Subcutaneous abdominal adipose tissue (tissue), 5 donors: ENCODE measurements around the gene RUSF1.
"Not testable (repeated sequence)": the region's sequence is repeated elsewhere in the genome, so short reads cannot be mapped to it uniquely, and the experiment has no call there.

ENCODE experiments used
- H3K27ac ChIP-seq: one replicate; pipeline ENCODE4 v1.7.0; 2013; ENCODE audit warnings: low read depth, mild to moderate bottlenecking, inconsistent platforms, low read length, moderate library complexity
- H3K27me3 ChIP-seq, 5 donors: one replicate each; pipeline ENCODE4 v1.7.0; 2013; ENCODE audit warnings: low read length in 5 of 5, inconsistent platforms in 1 of 5; ENCODE audit not compliant: control insufficient read depth in 5 of 5, insufficient read depth in 4 of 5
- H3K36me3 ChIP-seq, 5 donors: one replicate each; pipeline ENCODE4 v1.7.0; 2013; ENCODE audit warnings: low read length in 5 of 5; ENCODE audit not compliant: control insufficient read depth in 5 of 5, insufficient read depth in 5 of 5
- H3K4me1 ChIP-seq, 5 donors: one replicate each; pipeline ENCODE4 v1.7.0; 2013; ENCODE audit warnings: low read length in 5 of 5, mild to moderate bottlenecking in 3 of 5, moderate library complexity in 1 of 5; ENCODE audit not compliant: control insufficient read depth in 5 of 5, insufficient read depth in 5 of 5
- H3K4me3 ChIP-seq, 5 donors: one replicate each; pipeline ENCODE4 v1.7.0; 2013; ENCODE audit warnings: low read length in 5 of 5, low read depth in 1 of 5
- H3K9ac ChIP-seq, 5 donors: one replicate each; pipeline ENCODE4 v1.7.0; 2013; ENCODE audit warnings: low read length in 5 of 5, mild to moderate bottlenecking in 4 of 5, moderate library complexity in 3 of 5
- H3K9me3 ChIP-seq, 5 donors: one replicate each; pipeline ENCODE4 v1.7.0; 2013; ENCODE audit warnings: low read length in 5 of 5; ENCODE audit not compliant: control insufficient read depth in 5 of 5
- donor health status: healthy.
- donor health status: healthy.
- donor health status: healthy.
- donor health status: healthy.
- donor health status: healthy.

The RUSF1 gene

DNA sequence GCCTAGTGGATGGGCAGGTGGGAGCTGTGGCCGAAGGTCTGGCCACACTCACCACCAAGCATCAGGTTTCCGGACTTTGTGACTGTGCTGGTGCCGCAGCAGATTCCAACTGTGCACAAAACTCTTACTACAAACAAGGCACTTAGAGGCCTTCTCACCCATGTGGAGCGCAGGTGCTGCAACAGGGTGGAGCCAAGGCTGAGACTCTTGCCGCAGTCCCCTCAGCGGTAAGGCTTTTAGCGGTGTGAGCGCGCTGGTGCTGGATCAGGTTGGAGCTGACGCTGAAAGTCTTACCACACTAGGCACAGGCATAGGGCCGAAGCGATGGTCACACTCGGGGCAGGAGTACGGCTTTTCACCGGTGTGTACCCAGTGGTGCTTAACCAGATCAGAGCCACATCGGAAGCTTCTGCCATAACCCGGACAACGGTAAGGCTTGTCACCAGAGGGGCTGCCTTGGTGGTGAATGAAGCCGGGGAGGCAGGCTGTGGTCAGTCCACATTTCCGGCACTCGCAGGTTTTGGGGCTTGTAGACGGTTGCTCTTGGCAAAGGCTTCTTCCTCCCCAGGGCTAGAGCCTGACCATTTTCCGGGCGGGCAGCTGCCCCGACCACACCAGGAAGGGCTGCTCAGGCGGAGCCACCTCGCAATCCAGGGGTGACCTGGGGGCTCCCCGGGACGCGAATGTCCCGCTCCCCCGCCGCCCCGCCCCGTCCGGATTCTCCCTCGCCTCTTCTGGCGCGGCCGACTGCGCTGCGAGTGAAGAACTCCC is 49.9 kb downstream of the RUSF1 start:
- Histone ChIP-seq H3K4me3 (peak overlapping the region; percentile 63 to 96 (median 88)), H3K36me3 (peaks cover 0 to 19% (median 13%) of the 10 kb centered on the region in 5 donors), H3K27me3 (no peaks in the 10 kb centered on the region), H3K9me3 (no peaks in the 10 kb centered on the region), H3K4me1 (peaks cover 18 to 61% (median 50%) of the 10 kb centered on the region in 5 donors), H3K9ac (peak overlapping the region; percentile 73 to 96 (median 95)), H3K27ac (peak overlapping the region; percentile 98)

DNA sequence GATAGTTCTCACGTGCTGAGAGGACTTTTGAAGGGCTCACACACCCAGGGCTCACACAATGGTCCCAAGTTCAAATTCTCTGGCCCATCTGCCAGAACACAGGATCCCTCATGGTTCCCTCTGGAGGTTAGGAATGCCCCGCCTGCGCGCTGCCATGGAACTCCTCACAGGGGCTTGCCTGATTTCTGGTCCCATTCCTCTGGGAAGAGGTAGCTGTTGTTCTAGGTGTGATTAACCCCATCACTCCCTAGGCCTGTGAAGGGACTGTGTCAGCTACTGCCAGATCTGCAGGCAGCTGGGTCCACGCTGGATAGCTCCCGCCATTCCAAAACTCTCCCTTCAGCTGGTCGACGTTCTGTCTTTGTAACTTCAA is 51.2 kb downstream of the RUSF1 start:
- Histone ChIP-seq H3K4me1 (peaks cover 24 to 73% (median 61%) of the 10 kb centered on the region in 5 donors), H3K4me3 (peak overlapping the region in 1 of 5 donors; percentile 3), H3K27ac (no peak overlapping the region), H3K9me3 (no peaks in the 10 kb centered on the region), H3K9ac (peak overlapping the region in 2 of 5 donors; percentile 39 to 59), H3K36me3 (peaks cover 0 to 7% (median 3%) of the 10 kb centered on the region in 5 donors), H3K27me3 (no peaks in the 10 kb centered on the region)

DNA sequence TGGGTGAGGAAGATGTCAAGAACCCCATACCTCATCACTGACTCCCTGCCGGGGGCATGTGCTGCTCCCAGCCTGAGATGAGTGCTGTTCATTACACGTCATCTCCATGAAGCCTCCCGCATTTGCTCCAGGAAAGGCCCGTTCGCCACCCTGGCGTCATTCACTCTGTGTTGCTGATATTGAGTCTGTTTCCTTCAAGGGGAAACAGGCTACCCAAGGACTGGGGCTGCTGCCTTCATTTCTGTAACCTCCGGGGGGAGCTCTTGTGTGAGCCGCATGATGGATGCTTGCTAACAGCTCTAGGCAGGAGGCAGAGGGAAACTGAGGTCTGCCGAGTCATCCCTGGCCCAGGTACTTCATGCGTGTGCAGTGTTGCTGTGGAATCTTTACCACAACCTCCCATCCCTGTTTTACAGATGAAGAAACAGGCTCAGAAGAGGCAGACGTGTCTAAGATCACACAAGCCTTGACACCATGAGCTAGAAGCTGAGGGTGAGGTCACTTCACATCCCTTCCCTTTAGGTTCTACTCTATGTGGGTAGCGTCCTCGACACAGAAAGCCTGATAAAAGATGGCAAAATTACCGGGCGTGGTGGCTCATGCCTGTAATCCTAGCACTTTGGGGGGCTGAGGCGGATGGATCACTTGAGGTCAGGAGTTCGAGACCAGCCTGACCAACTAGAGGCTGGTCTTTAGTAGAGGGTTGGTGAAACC is 52.4 kb downstream of the RUSF1 start:
- Histone ChIP-seq H3K27ac (no peak overlapping the region), H3K36me3 (peaks cover 0 to 3% (median 0%) of the 10 kb centered on the region in 5 donors), H3K9me3 (no peaks in the 10 kb centered on the region), H3K4me3 (peak overlapping the region in 1 of 5 donors; percentile 12), H3K4me1 (peaks cover 24 to 76% (median 63%) of the 10 kb centered on the region in 5 donors), H3K27me3 (no peaks in the 10 kb centered on the region), H3K9ac (no peak overlapping the region)

DNA sequence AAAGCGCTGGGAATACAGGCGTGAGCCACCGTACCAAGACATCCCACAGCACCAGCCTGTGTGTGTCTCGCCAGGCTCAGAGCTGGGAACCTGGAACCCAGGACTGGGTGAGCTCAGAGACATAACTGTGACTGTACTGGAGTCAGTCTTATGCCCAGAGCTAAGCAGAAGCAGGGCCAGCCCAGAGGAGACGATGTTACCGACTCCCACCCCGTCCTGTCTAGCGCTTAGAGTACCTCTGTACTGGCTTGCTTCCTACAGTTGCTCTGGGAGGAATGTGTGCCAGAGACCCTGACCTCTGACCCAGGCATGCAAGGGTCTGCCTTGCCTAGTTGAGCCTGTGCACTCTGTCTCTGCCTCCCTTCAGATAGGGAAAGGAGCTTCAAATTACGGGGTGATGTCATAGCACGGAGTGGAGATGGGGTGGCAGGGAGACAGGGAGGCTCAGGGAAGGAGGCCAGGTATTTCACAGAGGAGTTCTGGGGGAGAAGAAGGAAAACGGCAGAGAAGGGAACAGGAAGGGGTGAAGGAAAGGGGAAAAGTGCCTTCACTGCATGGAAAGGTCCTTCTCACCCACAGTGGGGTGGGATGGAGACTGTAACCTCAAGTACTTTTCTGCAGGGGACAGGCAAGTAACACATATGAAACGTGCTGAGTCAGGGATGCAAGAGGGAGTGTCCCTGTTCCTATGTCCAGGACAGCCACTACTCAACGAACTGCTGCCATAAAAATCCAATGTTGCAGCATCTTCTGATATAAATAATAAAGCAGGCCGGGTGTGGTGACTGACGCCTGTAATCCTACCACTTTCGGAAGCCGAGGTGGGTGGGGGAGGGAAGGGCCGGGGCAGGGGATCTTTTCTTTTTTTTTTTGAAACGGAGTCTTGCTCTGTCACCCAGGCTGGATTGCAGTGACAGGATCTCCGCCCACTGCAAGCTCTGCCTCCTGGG is 54.7 kb downstream of the RUSF1 start:
- Histone ChIP-seq H3K9ac (peak overlapping the region in 2 of 5 donors; percentile 38 to 49), H3K27me3 (no peaks in the 10 kb centered on the region), H3K4me3 (peak overlapping the region in 4 of 5 donors; percentile 2 to 54 (median 38)), H3K4me1 (peaks cover 21 to 67% (median 54%) of the 10 kb centered on the region in 5 donors), H3K36me3 (peaks cover 0 to 3% (median 0%) of the 10 kb centered on the region in 5 donors), H3K27ac (peak overlapping the region; percentile 67), H3K9me3 (no peaks in the 10 kb centered on the region)

DNA sequence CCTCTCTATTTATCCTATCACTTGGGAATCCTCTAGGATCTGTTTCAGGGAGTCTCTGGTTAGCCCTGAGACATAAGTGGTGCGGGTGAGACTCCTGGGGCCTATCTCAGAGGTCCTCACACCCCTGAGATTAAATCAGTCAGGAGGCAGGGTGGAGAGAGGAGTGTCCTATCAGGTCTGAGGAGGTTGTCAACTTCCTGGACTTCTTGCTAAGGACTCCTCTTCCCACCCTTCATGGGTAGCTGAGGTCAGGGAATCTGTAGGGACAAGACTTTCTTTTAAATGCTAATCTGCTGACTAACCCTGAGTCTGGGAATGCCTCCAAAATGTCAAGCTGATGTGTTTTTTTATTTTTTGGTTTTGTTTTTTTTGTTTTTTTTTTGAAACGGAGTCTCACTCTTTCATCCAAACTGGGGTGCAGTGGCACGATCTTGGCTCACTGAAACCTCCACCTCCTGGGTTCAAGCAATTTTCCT is 55.5 kb downstream of the RUSF1 start:
- Histone ChIP-seq H3K9me3 (no peaks in the 10 kb centered on the region), H3K4me3 (no peak overlapping the region), H3K27ac (peak overlapping the region; percentile 67), H3K27me3 (no peaks in the 10 kb centered on the region), H3K4me1 (peaks cover 16 to 58% (median 46%) of the 10 kb centered on the region in 5 donors), H3K9ac (peak overlapping the region in 1 of 5 donors; percentile 19), H3K36me3 (peaks cover 0 to 3% (median 0%) of the 10 kb centered on the region in 5 donors)

DNA sequence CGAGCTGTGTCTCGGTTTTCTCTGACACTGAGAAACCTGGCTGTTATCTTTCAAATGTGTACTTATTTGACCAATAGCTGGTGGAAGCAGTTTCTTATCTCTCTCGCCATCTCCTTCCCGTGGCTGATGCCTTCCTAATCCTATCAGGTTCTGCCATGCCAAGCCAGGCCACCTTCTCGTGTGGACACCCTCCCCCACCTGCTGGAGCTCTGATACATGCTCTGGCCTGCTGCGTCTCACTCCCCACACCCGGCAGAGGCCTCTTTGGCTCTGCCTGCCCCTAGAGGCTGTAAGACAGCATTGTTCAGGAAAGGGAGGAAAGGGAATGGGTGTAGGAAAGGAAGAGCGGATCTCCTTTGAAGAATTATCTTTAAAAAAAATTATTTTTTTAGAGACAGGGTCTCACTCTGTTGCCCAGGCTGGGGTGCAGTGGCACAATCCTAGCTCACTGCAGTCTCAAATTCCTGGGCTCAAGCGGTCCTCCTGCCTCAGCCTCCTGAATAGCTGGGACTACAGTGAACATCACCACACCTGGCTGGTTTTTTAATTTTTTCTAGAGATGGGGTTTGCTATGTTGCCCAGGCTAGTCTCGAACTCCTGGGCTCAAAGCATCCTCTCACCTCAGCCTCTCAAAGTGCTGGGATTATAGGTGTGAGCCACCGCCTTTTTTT is 56.4 kb downstream of the RUSF1 start:
- no peak overlapping the region for H3K4me3 ChIP-seq
- H3K9ac ChIP-seq: no peak overlapping the region
- no peaks in the 10 kb centered on the region for H3K27me3 ChIP-seq
- H3K27ac ChIP-seq: peak overlapping the region; percentile 50
- peaks cover 13 to 49% (median 37%) of the 10 kb centered on the region in 5 donors for H3K4me1 ChIP-seq
- H3K36me3 ChIP-seq: peaks cover 0 to 3% (median 0%) of the 10 kb centered on the region in 5 donors
- H3K9me3 ChIP-seq: no peaks in the 10 kb centered on the region

DNA sequence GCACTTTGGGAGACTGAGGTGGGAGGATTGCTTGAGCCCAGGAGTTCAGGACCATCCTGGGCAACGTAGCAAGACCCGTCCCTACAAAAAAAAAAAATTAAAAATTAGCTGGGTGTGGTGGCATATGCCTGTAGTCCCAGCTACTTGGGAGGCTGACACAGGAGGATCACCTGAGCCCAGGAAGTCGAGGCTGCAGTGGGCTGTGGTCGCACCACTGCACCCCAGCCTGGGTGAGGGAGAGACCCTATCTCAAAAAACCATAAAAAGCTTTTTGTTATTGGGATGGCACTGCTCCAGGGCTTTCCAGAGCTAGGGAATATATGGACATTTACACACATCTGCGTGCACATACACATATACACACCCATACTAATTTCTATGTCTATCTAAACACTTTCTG is 57.0 kb downstream of the RUSF1 start:
- no peak overlapping the region for H3K4me3 ChIP-seq
- H3K4me1 ChIP-seq: peaks cover 13 to 44% (median 32%) of the 10 kb centered on the region in 5 donors
- H3K36me3 ChIP-seq: peaks cover 0 to 3% (median 0%) of the 10 kb centered on the region in 5 donors
- H3K27me3 ChIP-seq: no peaks in the 10 kb centered on the region
- H3K9ac ChIP-seq: no peak overlapping the region
- no peaks in the 10 kb centered on the region for H3K9me3 ChIP-seq
- H3K27ac ChIP-seq: no peak overlapping the region

DNA sequence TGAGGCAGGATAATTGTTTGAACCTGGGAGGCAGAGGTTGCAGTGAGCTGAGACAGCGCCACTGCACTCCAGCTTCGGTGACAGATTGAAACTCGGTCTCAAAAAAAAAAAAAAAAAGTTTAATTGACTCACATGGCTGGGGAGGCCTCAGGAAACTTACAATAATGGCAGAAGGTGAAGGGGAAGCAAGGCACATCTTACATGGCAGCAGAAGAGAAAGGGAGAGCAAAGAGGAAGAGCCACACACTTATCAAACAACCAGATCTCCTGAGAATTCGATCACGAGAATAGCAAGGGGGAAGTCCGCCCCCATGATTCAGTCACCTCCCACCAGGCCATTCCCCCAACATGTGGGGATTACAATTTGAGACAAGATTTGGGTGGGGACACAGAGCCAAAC is 62.3 kb downstream of the RUSF1 start:
- H3K36me3 ChIP-seq, H3K9me3 ChIP-seq, H3K27ac ChIP-seq, H3K9ac ChIP-seq, H3K4me3 ChIP-seq, H3K27me3 ChIP-seq: not testable (repeated sequence)
- H3K4me1 ChIP-seq: peaks cover 0 to 16% (median 11%) of the 10 kb centered on the region in 5 donors

DNA sequence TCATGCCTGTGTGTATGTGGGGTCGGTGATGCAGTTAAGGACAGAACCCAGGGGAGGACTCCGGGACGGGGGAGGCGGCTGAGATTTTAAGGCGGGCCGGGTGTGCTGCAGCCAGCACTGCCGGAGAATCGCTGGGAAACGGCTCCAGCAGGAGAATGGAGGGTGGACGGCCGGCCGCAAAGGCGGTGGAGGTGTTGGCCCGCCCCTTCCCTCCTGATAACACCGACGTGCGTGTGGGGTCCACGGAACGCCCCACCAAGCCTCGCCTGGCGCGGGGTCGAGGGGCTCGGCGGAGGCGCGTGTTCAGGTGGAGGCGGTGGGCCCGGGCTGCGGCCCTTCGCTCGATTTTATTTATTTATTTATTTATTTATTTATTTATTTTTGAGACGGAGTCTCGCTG is 66.2 kb downstream of the RUSF1 start:
- peaks cover 0 to 16% (median 11%) of the 10 kb centered on the region in 5 donors for H3K4me1 ChIP-seq
- H3K9ac ChIP-seq: peak overlapping the region in 3 of 5 donors; percentile 71 to 87 (median 82)
- H3K27ac ChIP-seq: no peak overlapping the region
- H3K36me3 ChIP-seq: no peaks in the 10 kb centered on the region
- H3K4me3 ChIP-seq: peak overlapping the region in 4 of 5 donors; percentile 28 to 84 (median 80)
- H3K27me3 ChIP-seq: no peaks in the 10 kb centered on the region
- H3K9me3 ChIP-seq: no peaks in the 10 kb centered on the region
